H9 (cell line): ENCODE data around the gene GNMT. TPM values are rescaled to one million over a fixed set of nuclear protein-coding genes. Genes with fewer than 3 reads are reported as not detected.

ENCODE experiments used
- DNase-seq: peaks from one replicate; pipeline ENCODE4 v3.0.0-alpha.2; 2017
- H2AFZ ChIP-seq: one replicate; pipeline ENCODE4 v1.6.1; 2013; ENCODE audit warnings: mild to moderate bottlenecking, low read length, control low read depth, moderate library complexity
- H2AK5ac ChIP-seq: 2 replicates; pipeline ENCODE4 v1.6.1; 2013; ENCODE audit warnings: low read length, control low read depth, mixed read lengths; ENCODE audit not compliant: insufficient read length
- H2BK120ac ChIP-seq: one replicate; pipeline ENCODE4 v1.6.1; 2013; ENCODE audit warnings: low read depth, mild to moderate bottlenecking, low read length, control low read depth, inconsistent platforms; ENCODE audit not compliant: poor library complexity, severe bottlenecking
- H2BK12ac ChIP-seq: 2 replicates; pipeline ENCODE4 v1.6.1; 2013; ENCODE audit warnings: low read length, control low read depth, mixed read lengths, low read depth; ENCODE audit not compliant: insufficient read length
- H2BK15ac ChIP-seq: 2 replicates; pipeline ENCODE4 v1.6.1; 2013; ENCODE audit warnings: low read depth, low read length, control low read depth
- H2BK20ac ChIP-seq: one replicate; pipeline ENCODE4 v1.6.1; 2013; ENCODE audit warnings: low read depth, mild to moderate bottlenecking, low read length, control low read depth, inconsistent platforms; ENCODE audit not compliant: poor library complexity, severe bottlenecking
- H2BK5ac ChIP-seq: 2 replicates; pipeline ENCODE4 v1.6.1; 2013; ENCODE audit warnings: low read length, control low read depth, mixed read lengths; ENCODE audit not compliant: insufficient read length
- H3K14ac ChIP-seq: 2 replicates; pipeline ENCODE4 v1.6.1; 2013; ENCODE audit warnings: low read length, control low read depth; ENCODE audit not compliant: insufficient read depth
- H3K18ac ChIP-seq: 2 replicates; pipeline ENCODE4 v1.6.1; 2013; ENCODE audit warnings: low read depth, mild to moderate bottlenecking, mixed read lengths, low read length, control low read depth; ENCODE audit not compliant: insufficient read length
- H3K23ac ChIP-seq: 2 replicates; pipeline ENCODE4 v1.6.1; 2013; ENCODE audit warnings: low read length, control low read depth, mixed read lengths, low read depth; ENCODE audit not compliant: insufficient read length
- H3K23me2 ChIP-seq: 2 replicates; pipeline ENCODE4 v1.6.1; 2013; ENCODE audit warnings: low read depth, mild to moderate bottlenecking, mixed read lengths, low read length, control low read depth; ENCODE audit not compliant: insufficient read length, poor library complexity, severe bottlenecking
- H3K27ac ChIP-seq: 2 replicates; pipeline ENCODE4 v1.5.1; 2013; ENCODE audit warnings: low read length, control low read depth, mixed read lengths, low read depth; ENCODE audit not compliant: insufficient read length
- H3K27me3 ChIP-seq: 2 replicates; pipeline ENCODE4 v1.6.1; 2013; ENCODE audit warnings: low read length, control low read depth, inconsistent platforms; ENCODE audit not compliant: insufficient read depth
- H3K4ac ChIP-seq: 2 replicates; pipeline ENCODE4 v1.6.1; 2013; ENCODE audit warnings: low read depth, mild to moderate bottlenecking, control low read depth, inconsistent platforms, low read length, moderate library complexity
- H3K4me1 ChIP-seq: 2 replicates; pipeline ENCODE4 v1.6.1; 2013; ENCODE audit warnings: low read length, control low read depth, inconsistent platforms; ENCODE audit not compliant: insufficient read depth
- H3K4me2 ChIP-seq: 2 replicates; pipeline ENCODE4 v1.6.1; 2013; ENCODE audit warnings: low read length, control low read depth, mixed read lengths; ENCODE audit not compliant: insufficient read length, insufficient read depth
- H3K56ac ChIP-seq: 2 replicates; pipeline ENCODE4 v1.6.1; 2013; ENCODE audit warnings: low read depth, mild to moderate bottlenecking, mixed read lengths, low read length, control low read depth; ENCODE audit not compliant: insufficient read length
- H3K79me1 ChIP-seq: 2 replicates; pipeline ENCODE4 v1.6.1; 2013; ENCODE audit warnings: low read depth, mild to moderate bottlenecking, moderate library complexity, low read length, control low read depth, inconsistent platforms; ENCODE audit not compliant: insufficient read depth, poor library complexity, severe bottlenecking
- H3K79me2 ChIP-seq: 2 replicates; pipeline ENCODE4 v1.6.1; 2013; ENCODE audit warnings: low read length, control low read depth, inconsistent platforms; ENCODE audit not compliant: insufficient read depth
- H3K9ac ChIP-seq: 2 replicates; pipeline ENCODE4 v1.6.1; 2013; ENCODE audit warnings: low read length, control low read depth, mixed read lengths; ENCODE audit not compliant: insufficient read length; ENCODE audit errors: extremely low read depth
- H3K9me3 ChIP-seq: one replicate; pipeline ENCODE4 v1.6.1; 2013; ENCODE audit warnings: low read depth, low read length, inconsistent platforms; ENCODE audit not compliant: control insufficient read depth
- H3T11ph ChIP-seq: one replicate; pipeline ENCODE4 v1.6.1; 2013; ENCODE audit warnings: mild to moderate bottlenecking, low read length, control low read depth, inconsistent platforms
- H4K20me1 ChIP-seq: one replicate; pipeline ENCODE4 v1.6.1; 2013; ENCODE audit not compliant: control insufficient read depth, insufficient read length, insufficient read depth
- H4K5ac ChIP-seq: 2 replicates; pipeline ENCODE4 v1.6.1; 2013; ENCODE audit warnings: low read depth, mild to moderate bottlenecking, mixed read lengths, low read length, control low read depth; ENCODE audit not compliant: insufficient read length
- H4K8ac ChIP-seq: replicated peaks from 2 replicates; pipeline ENCODE4 v1.6.1; 2013; ENCODE audit warnings: low read length, control low read depth, mixed read lengths, low read depth; ENCODE audit not compliant: insufficient read length
- H4K91ac ChIP-seq: 2 replicates; pipeline ENCODE4 v1.6.1; 2013; ENCODE audit warnings: low read depth, mild to moderate bottlenecking, moderate library complexity, mixed read lengths, low read length, control low read depth; ENCODE audit not compliant: insufficient read length
- H3K27ac Mint-ChIP-seq, 3 experiments: 2 replicates in 2 of 3; 3 replicates in 1 of 3; pipeline ENCODE4 v1.8.0; 2020 to 2021; ENCODE audit warnings: mixed read lengths in 3 of 3, mild to moderate bottlenecking in 1 of 3, moderate library complexity in 1 of 3
- H3K27me3 Mint-ChIP-seq: 2 replicates; pipeline ENCODE4 v1.8.0; 2021; ENCODE audit warnings: low read depth, mild to moderate bottlenecking, moderate library complexity, mixed read lengths
- H3K36me3 Mint-ChIP-seq, 3 experiments: 2 replicates in 2 of 3; 3 replicates in 1 of 3; pipeline ENCODE4 v1.8.0; 2020 to 2021; ENCODE audit warnings: low read depth in 3 of 3, mixed read lengths in 3 of 3; ENCODE audit not compliant: insufficient read depth in 1 of 3
- H3K4me1 Mint-ChIP-seq, 2 experiments: 2 replicates each; pipeline ENCODE4 v1.8.0; 2020; ENCODE audit warnings: mixed read lengths in 2 of 2
- H3K4me3 Mint-ChIP-seq, 2 experiments: 2 replicates in 1 of 2; 3 replicates in 1 of 2; pipeline ENCODE4 v1.8.0; 2020 to 2021; ENCODE audit warnings: mild to moderate bottlenecking in 2 of 2, mixed read lengths in 2 of 2, moderate library complexity in 1 of 2
- H3K9me3 Mint-ChIP-seq, 2 experiments: 2 replicates in 1 of 2; 3 replicates in 1 of 2; pipeline ENCODE4 v1.8.0; 2020; ENCODE audit warnings: mild to moderate bottlenecking in 2 of 2, mixed read lengths in 2 of 2, moderate library complexity in 1 of 2
- CTCF ChIP-seq: fragments of 200-600 bp; sonication (generic); conservative IDR thresholded peaks from 3 replicates; pipeline ENCODE4 v1.8.0; 2021; ENCODE audit warnings: antibody characterized with exemption, mild to moderate bottlenecking
- WGBS: extraction: QIAGEN DNeasy Blood & Tissue Kit; methylation state at CpG from one replicate; pipeline ENCODE4 v1.1.7; 2013; ENCODE audit warnings: missing lambda C conversion rate, low lambda C conversion rate, mixed read lengths; ENCODE audit not compliant: insufficient read length; ENCODE audit errors: extremely low coverage; 5-methylcytosine and 5-hydroxymethylcytosine counted together
- total RNA-seq: library from RNA; stranded (reverse); gene quantifications from 2 replicates; pipeline ENCODE4 v1.2.1, GENCODE V29; 2021

GNMT gene
- total RNA-seq, 1 experiment from 2014 or later = 1.1 TPM

- Histone ChIP-seq H4K5ac (no peak overlapping the region), H3K79me1 (no peaks in the 10 kb centered on the region), H3K27me3 (no peaks in the 10 kb centered on the region), H3K27ac (no peak overlapping the region), H4K8ac (no peak overlapping the region), H3K14ac (no peak overlapping the region), H4K91ac (no peak overlapping the region), H3K56ac (no peak overlapping the region), H3K4me2 (no peak overlapping the region), H3K4me1 (no peaks in the 10 kb centered on the region), H2BK20ac (no peak overlapping the region), H3K18ac (no peak overlapping the region), H3K23ac (no peak overlapping the region), H4K20me1 (no peaks in the 10 kb centered on the region), H2AFZ (no peak overlapping the region), H2BK12ac (no peak overlapping the region), H3K9me3 (no peaks in the 10 kb centered on the region), H2BK120ac (no peak overlapping the region), H2BK5ac (no peak overlapping the region), H2AK5ac (no peak overlapping the region), H3K9ac (no peak overlapping the region), H3K23me2 (no peaks in the 10 kb centered on the region), H3T11ph (no peak overlapping the region), H3K4ac (no peak overlapping the region), H2BK15ac (no peak overlapping the region), H3K79me2 (0 out of 2 replicates have a peak, but pooled peaks cover 2% of the 10 kb centered on the region)
- peaks cover 4 to 5% of the 10 kb centered on the region in 2 experiments; a peak in 3 of 4 replicates for H3K4me1 Mint-ChIP-seq
- no peaks in the 10 kb centered on the region for H3K9me3 Mint-ChIP-seq
- peaks cover 18 to 59% (median 52%) of the 10 kb centered on the region in 3 experiments; a peak in 6 of 7 replicates for H3K36me3 Mint-ChIP-seq
- H3K4me3 Mint-ChIP-seq = no peak overlapping the region; a peak in 1 of 5 replicates
- TF ChIP-seq CTCF = no peak
- no peak overlapping the region for H3K27ac Mint-ChIP-seq
- WGBS = no CpG with 5 or more reads among the region's 5 CpGs
- no peaks in the 10 kb centered on the region for H3K27me3 Mint-ChIP-seq
- DNase-seq = no peak
Observed at GRCh38 chr6:43005844-43006243, 45.3 kb downstream of the GNMT start.
